Measurements from ENCODE around the gene HNRNPA2B1. TPM values are rescaled to one million over a fixed set of nuclear protein-coding genes. Genes with fewer than 3 reads are reported as not detected.
"Not testable (repeated sequence)": the region's sequence is repeated elsewhere in the genome, so short reads cannot be mapped to it uniquely, and the experiment has no call there.

HNRNPA2B1 gene
- total RNA-seq, 4 donors from 2014 or later = 206 to 296 (median 285) TPM

DNA sequence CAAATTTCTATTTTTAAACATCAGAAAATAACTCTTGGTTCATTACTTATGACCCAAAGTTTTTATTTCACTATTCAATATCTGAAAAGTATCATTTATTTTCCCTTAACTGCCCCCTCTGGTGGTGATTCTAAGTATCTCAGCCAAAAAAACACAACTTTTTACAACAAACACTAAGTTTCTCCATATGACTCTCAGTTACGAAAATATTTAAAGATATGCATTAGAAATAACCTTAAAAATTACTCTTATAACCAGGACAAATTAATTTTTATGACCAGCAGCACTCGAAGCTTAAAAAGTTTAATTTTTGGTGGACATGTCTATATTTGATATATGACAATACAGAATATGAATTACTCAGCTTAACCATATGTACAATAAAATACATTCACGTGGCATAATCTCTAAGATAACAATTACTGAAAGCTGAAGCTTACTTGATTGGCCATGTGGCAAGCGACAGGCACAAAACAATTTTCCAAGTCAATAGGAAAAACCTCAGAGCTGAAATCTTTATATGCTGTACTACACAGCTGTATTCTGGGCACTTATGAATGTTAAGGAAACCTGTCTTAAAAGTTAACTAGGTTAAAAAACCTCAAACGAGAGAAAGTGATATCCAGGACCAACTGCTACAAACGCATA is 2.3 kb downstream of the HNRNPA2B1 start:
- DNase-seq (ENCODE audit: low spot score) (no peak), ATAC-seq (ENCODE audit: low FRiP score) (no peak)
- peak in 1 of 3 donors; percentile 23 for TF ChIP-seq CTCF (IDR thresholded peaks at IDR 0.05)

DNA sequence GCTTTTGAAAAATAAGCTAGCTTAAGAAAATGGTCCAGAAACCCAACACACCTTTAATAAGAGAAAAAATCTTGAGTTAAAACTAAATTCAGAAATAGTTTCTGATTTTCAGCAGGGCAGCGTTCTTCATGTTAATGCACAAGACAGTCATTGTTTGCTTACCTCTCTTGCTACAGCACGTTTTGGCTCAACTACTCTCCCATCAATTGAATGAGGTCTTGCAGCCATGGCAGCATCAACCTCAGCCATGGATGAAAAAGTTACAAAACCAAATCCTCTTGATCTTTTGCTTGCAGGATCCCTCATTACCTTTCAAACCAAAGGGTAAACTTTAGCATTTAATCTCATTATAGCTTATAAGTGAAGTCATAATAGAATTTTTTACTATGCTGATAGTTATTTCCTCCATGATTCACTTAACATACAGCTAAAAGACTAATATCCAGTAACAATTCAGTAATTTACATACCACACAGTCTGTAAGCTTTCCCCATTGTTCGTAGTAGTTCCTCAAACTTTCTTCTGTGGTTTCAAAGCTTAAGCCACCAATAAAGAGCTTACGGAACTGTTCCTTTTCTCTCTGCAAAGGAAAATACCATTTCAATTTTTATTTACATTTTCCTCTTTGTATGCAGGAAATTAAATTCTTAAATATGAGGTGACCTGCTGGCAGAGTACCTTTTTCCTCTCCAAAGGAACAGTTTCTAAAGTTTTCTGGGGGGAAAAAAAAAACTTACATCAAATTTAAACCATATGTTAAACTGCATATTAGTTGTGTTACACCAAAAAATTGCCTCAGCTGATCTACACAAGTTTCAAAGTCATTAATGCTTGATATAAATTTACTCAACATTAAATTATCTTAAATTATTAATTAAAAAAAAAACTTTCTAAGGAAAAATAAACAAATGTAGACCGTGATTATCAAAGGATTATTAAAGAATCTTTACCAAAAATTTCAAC is 3.1 kb downstream of the HNRNPA2B1 start:
- ATAC-seq (ENCODE audit: low FRiP score) = no peak
- DNase-seq (ENCODE audit: low spot score) = no peak
- no peak for TF ChIP-seq CTCF (IDR thresholded peaks at IDR 0.05)

GRCh38 chr7:26195867-26196657 is 4.5 kb downstream of the HNRNPA2B1 start:
- ATAC-seq (ENCODE audit: low FRiP score) (no peak), DNase-seq (ENCODE audit: low spot score) (no peak)
- no peak for TF ChIP-seq CTCF (IDR thresholded peaks at IDR 0.05)

- no peak for DNase-seq (ENCODE audit: low spot score)
- TF ChIP-seq CTCF (IDR thresholded peaks at IDR 0.05) = no peak
- no peak for ATAC-seq (ENCODE audit: low FRiP score)
Observed at GRCh38 chr7:26195182-26195581, 5.4 kb downstream of the HNRNPA2B1 start.

- not testable (repeated sequence) for DNase-seq (ENCODE audit: low spot score); ATAC-seq (ENCODE audit: low FRiP score)
Observed at GRCh38 chr7:26194764-26195163, 5.8 kb downstream of the HNRNPA2B1 start.

GRCh38 chr7:26193432-26194207 is 6.9 kb downstream of the HNRNPA2B1 start:
- no peak for ATAC-seq (ENCODE audit: low FRiP score)
- TF ChIP-seq CTCF (IDR thresholded peaks at IDR 0.05) = no peak

More at GRCh38 chr7:26193432-26194207, 6.9 kb downstream of the HNRNPA2B1 start:
- no peak for DNase-seq (ENCODE audit: low spot score)
